IMR-90 (cell line): ENCODE measurements around the gene HTT. TPM values are rescaled to one million over a fixed set of nuclear protein-coding genes. Genes with fewer than 3 reads are reported as not detected.

Experiments used
- ATAC-seq: fragments of 200-7000 bp; cut with Tn5 transposase; 2 replicates; pipeline ENCODE4 v1.9.1; 2020; ENCODE audit warnings: low read depth, mild to moderate bottlenecking, moderate library complexity
- BruUV-seq: library from RNA; stranded (reverse); fragments of 400-500 nt; replicated peaks from 2 replicates; lab custom pipeline; 2021; lab: Mats Ljungman, UMichigan
- CTCF ChIA-PET: fragments of 300-600 bp; formaldehyde crosslinking; extraction: SDS; loops from one replicate; lab custom pipeline; 2021; ENCODE audit warnings: antibody characterized with exemption; lab: Yijun Ruan, JAX
- POLR2A ChIA-PET: fragments of 300-600 bp; sonication (Branson Sonifier 250); formaldehyde crosslinking; loops from one replicate; lab custom pipeline; 2022; ENCODE audit warnings: antibody characterized with exemption; ENCODE audit not compliant: unreplicated experiment; lab: Charles Lee
- DNase-seq: peaks from one replicate; pipeline ENCODE4 v3.0.0; 2013
- H2AFZ ChIP-seq: replicated peaks from 2 replicates; pipeline ENCODE3; 2013; ENCODE audit warnings: low read length, mild to moderate bottlenecking; ENCODE audit not compliant: poor library complexity
- H2AK5ac ChIP-seq: 2 replicates; pipeline ENCODE4 v1.6.1; 2013; ENCODE audit warnings: low read depth, low read length, inconsistent platforms
- H2AK9ac ChIP-seq: replicated peaks from 2 replicates; pipeline ENCODE3; 2013; ENCODE audit warnings: mild to moderate bottlenecking, low read depth, low read length, moderate library complexity; ENCODE audit not compliant: poor library complexity
- H2BK120ac ChIP-seq: 2 replicates; pipeline ENCODE4 v1.6.1; 2013; ENCODE audit warnings: low read depth, low read length, inconsistent platforms
- H2BK15ac ChIP-seq: 3 replicates; pipeline ENCODE4 v1.6.1; 2013; ENCODE audit warnings: low read depth, low read length, inconsistent platforms
- H2BK20ac ChIP-seq: 2 replicates; pipeline ENCODE4 v1.6.1; 2013; ENCODE audit warnings: low read depth, mild to moderate bottlenecking, inconsistent platforms, low read length, moderate library complexity
- H2BK5ac ChIP-seq: 2 replicates; pipeline ENCODE4 v1.6.1; 2013; ENCODE audit warnings: mild to moderate bottlenecking, low read depth, low read length, inconsistent platforms; ENCODE audit not compliant: poor library complexity, severe bottlenecking
- H3K14ac ChIP-seq: replicated peaks from 2 replicates; pipeline ENCODE4 v1.6.1; 2013; ENCODE audit warnings: low read depth, low read length, inconsistent platforms
- H3K18ac ChIP-seq: 2 replicates; pipeline ENCODE4 v1.6.1; 2013; ENCODE audit warnings: low read depth, low read length, control low read depth
- H3K23ac ChIP-seq: 2 replicates; pipeline ENCODE4 v1.6.1; 2013; ENCODE audit warnings: low read depth, low read length, inconsistent platforms
- H3K27ac ChIP-seq: 2 replicates; pipeline ENCODE4 v1.5.1; 2013; ENCODE audit warnings: mild to moderate bottlenecking, control low read depth, low read length; ENCODE audit not compliant: insufficient read depth
- H3K27me3 ChIP-seq: 2 replicates; pipeline ENCODE4 v1.6.1; 2013; ENCODE audit warnings: low read length; ENCODE audit not compliant: control insufficient read depth, insufficient read depth
- H3K36me3 ChIP-seq: 2 replicates; pipeline ENCODE4 v1.6.1; 2013; ENCODE audit warnings: low read length, mixed read lengths; ENCODE audit not compliant: control insufficient read depth, insufficient read depth
- H3K4ac ChIP-seq: 2 replicates; pipeline ENCODE4 v1.6.1; 2013; ENCODE audit warnings: low read depth, low read length, inconsistent platforms
- H3K4me1 ChIP-seq: 2 replicates; pipeline ENCODE4 v1.6.1; 2013; ENCODE audit warnings: low read length, mixed read lengths; ENCODE audit not compliant: control insufficient read depth, insufficient read depth
- H3K4me2 ChIP-seq: 2 replicates; pipeline ENCODE4 v1.6.1; 2013; ENCODE audit warnings: low read depth, mild to moderate bottlenecking, control low read depth, low read length, moderate library complexity
- H3K4me3 ChIP-seq: 2 replicates; pipeline ENCODE4 v1.5.1; 2013; ENCODE audit warnings: low read depth, mild to moderate bottlenecking, control low read depth, low read length, moderate library complexity; ENCODE audit not compliant: insufficient read depth
- H3K56ac ChIP-seq: 2 replicates; pipeline ENCODE4 v1.6.1; 2013; ENCODE audit warnings: low read length, inconsistent platforms; ENCODE audit not compliant: insufficient read depth; ENCODE audit errors: extremely low read depth
- H3K79me1 ChIP-seq, 2 experiments: 2 replicates each; pipeline ENCODE4 v1.6.1; 2013; ENCODE audit warnings: low read length in 2 of 2, inconsistent platforms in 1 of 2, low read depth in 1 of 2
- H3K9ac ChIP-seq: 2 replicates; pipeline ENCODE4 v1.6.1; 2013; ENCODE audit warnings: low read depth, low read length, control low read depth
- H3K9me1 ChIP-seq: 2 replicates; pipeline ENCODE4 v1.6.1; 2013; ENCODE audit warnings: low read length, inconsistent platforms; ENCODE audit not compliant: insufficient read depth
- H3K9me3 ChIP-seq: 2 replicates; pipeline ENCODE4 v1.6.1; 2013; ENCODE audit warnings: low read length; ENCODE audit not compliant: control insufficient read depth, insufficient read depth
- H4K20me1 ChIP-seq: 2 replicates; pipeline ENCODE4 v1.6.1; 2013; ENCODE audit warnings: low read length, inconsistent platforms; ENCODE audit not compliant: insufficient read depth
- H4K5ac ChIP-seq: 2 replicates; pipeline ENCODE4 v1.6.1; 2013; ENCODE audit warnings: mild to moderate bottlenecking, low read depth, low read length, control low read depth
- H4K8ac ChIP-seq, 2 experiments: 2 replicates each; pipeline ENCODE4 v1.6.1; 2013; ENCODE audit warnings: low read depth in 2 of 2, low read length in 2 of 2, control low read depth in 1 of 2, inconsistent platforms in 1 of 2
- H4K91ac ChIP-seq: 2 replicates; pipeline ENCODE4 v1.6.1; 2013; ENCODE audit warnings: low read depth, low read length, inconsistent platforms; ENCODE audit not compliant: insufficient read depth
- BHLHE40 ChIP-seq: fragments of 150-350 bp; IDR thresholded peaks from 2 replicates; pipeline ENCODE4 v1.6.1; 2016; ENCODE audit warnings: mild to moderate bottlenecking, low read depth, low read length
- CHD1 ChIP-seq: IDR thresholded peaks from 2 replicates; pipeline ENCODE4 v1.6.1; 2012; ENCODE audit warnings: low read depth, low read length, improper control_type of control experiment
- WGBS, 2 experiments: methylation state at CpG; one replicate each; pipeline versions ENCODE4 v1.1.5 to v1.1.7; 2013; ENCODE audit warnings: missing lambda C conversion rate in 2 of 2; ENCODE audit not compliant: insufficient read length in 1 of 2; ENCODE audit errors: extremely low coverage in 2 of 2; 5-methylcytosine and 5-hydroxymethylcytosine counted together
- dilution Hi-C: fragments of 300-500 bp; cut with HindIII; formaldehyde crosslinking; loops from one replicate; pipeline ENCODE4 v1.14.3; 2018; ENCODE audit warnings: low sequenced_read_pairs; ENCODE audit not compliant: unreplicated experiment
- in situ Hi-C: fragments of 300-500 bp; cut with MboI; formaldehyde crosslinking; loops from 3 replicates; pipeline ENCODE4 v1.14.3; 2019; ENCODE audit warnings: low sequenced_read_pairs, inconsistent platforms, mixed read lengths
- intact Hi-C: fragments of 100-400 bp; cut with micrococcal nuclease; formaldehyde crosslinking; loops from 2 replicates; pipeline ENCODE4 v1.10.0; 2022
- polyA plus RNA-seq, 3 experiments: library from polyadenylated mRNA; depleted of rRNA; stranded (reverse); fragments of >200 nt; gene quantifications; 2 replicates each; pipeline ENCODE4 v1.2.3, GENCODE V29; 2012; ENCODE audit warnings: low replicate concordance in 1 of 3
- total RNA-seq: library from RNA; depleted of rRNA; stranded (reverse); fragments of >200 nt; gene quantifications from 2 replicates; pipeline ENCODE4 v1.2.3, GENCODE V29; 2012

HTT gene
- total and polyA plus RNA-seq, 2 of the 4 experiments (the other 2 are of a cell fraction): 11.6 to 14.3 TPM

GRCh38 chr4:3253808-3254207, 179.3 kb downstream of the HTT start:
- Histone ChIP-seq H3K4me1 (no peaks in the 10 kb centered on the region), H3K4me2 (no peak overlapping the region), H4K20me1 (no peaks in the 10 kb centered on the region), H3K27ac (no peak overlapping the region), H4K8ac (no peak overlapping the region), H3K79me1 (no peaks in the 10 kb centered on the region), H4K5ac (no peak overlapping the region), H3K14ac (no peak overlapping the region), H2BK120ac (no peak overlapping the region), H2AK5ac (no peak overlapping the region), H3K9ac (no peak overlapping the region), H4K91ac (no peak overlapping the region), H2BK15ac (no peak overlapping the region), H3K4me3 (no peak overlapping the region), H2AK9ac (no peak overlapping the region), H3K4ac (no peak overlapping the region), H3K27me3 (no peaks in the 10 kb centered on the region; the same call in 1 of the 2 replicates), H3K9me1 (no peaks in the 10 kb centered on the region), H3K9me3 (no peaks in the 10 kb centered on the region), H3K56ac (no peak overlapping the region), H2BK20ac (no peak overlapping the region), H3K36me3 (no peaks in the 10 kb centered on the region), H2AFZ (no peak overlapping the region), H3K23ac (no peak overlapping the region), H2BK5ac (no peak overlapping the region), H3K18ac (no peak overlapping the region)
- no peak for TF ChIP-seq CHD1
- no peak for TF ChIP-seq BHLHE40
- ATAC-seq (no peak), DNase-seq (no peak)
- POLR2A ChIA-PET: no interaction called here
- in situ Hi-C loops: no loop called here
- no TSS peak for BruUV-seq
- intact Hi-C loops: no loop called here
- CTCF ChIA-PET: no interaction called here
- WGBS, 2 experiments: 100% methylated on average over 3 of the region's 13 CpGs; no CpG with 5 or more reads in 1 of the 2 experiments
- dilution Hi-C loops: no loop called here
